Mucosa of descending colon (tissue), 3 donors: Measurements from ENCODE around the gene KLK5. TPM values are rescaled to one million over a fixed set of nuclear protein-coding genes. Genes with fewer than 3 reads are reported as not detected.

Experiments used
- ATAC-seq: fragments of 200-7000 bp; cut with Tn5 transposase; one replicate; pipeline ENCODE4 v1.9.1; 2020; ENCODE audit warnings: mild to moderate bottlenecking, moderate library complexity
- DNase-seq, 3 donors: peaks; one replicate each; pipeline ENCODE4 v3.0.0-alpha.2; 2020
- H3K36me3 ChIP-seq: fragments of 200-600 bp; one replicate; pipeline ENCODE4 v1.8.0; 2021; ENCODE audit warnings: low read depth, mild to moderate bottlenecking
- H3K4me1 ChIP-seq: fragments of 200-600 bp; one replicate; pipeline ENCODE4 v1.8.0; 2021; ENCODE audit warnings: low read depth, mild to moderate bottlenecking
- H3K4me3 ChIP-seq: fragments of 200-600 bp; one replicate; pipeline ENCODE4 v1.8.0; 2021; ENCODE audit warnings: mild to moderate bottlenecking
- H3K9me3 ChIP-seq: fragments of 200-600 bp; one replicate; pipeline ENCODE4 v1.8.0; 2021; ENCODE audit warnings: mild to moderate bottlenecking
- CTCF ChIP-seq: fragments of 200-600 bp; IDR thresholded peaks from one replicate; pipeline ENCODE4 v1.8.0; 2022; ENCODE audit warnings: antibody characterized with exemption, mild to moderate bottlenecking
- intact Hi-C, 2 donors: fragments of 100-400 bp; cut with DNase I in 1 of 2; cut with micrococcal nuclease in 1 of 2; formaldehyde crosslinking; loops; one replicate each; pipeline versions ENCODE4 v1.11.0 to v1.11.1; 2022; cut with DNase I, micrococcal nuclease
- long read RNA-seq, 2 donors: library from polyadenylated mRNA; unstranded; transcript quantifications; one replicate each; pipeline ENCODE4 v2.0.0, GENCODE V29; 2019 to 2021
- total RNA-seq, 3 donors: library from RNA; stranded (reverse); fragmentation: NEBNext Ultra II Directional in 2 of 3; extraction: Animal tissue kit (Norgen Biotek cat#: 25700) in 2 of 3; gene quantifications; one replicate each; pipeline versions ENCODE4 v1.2.1 to v1.2.4, GENCODE V29; 2021 to 2023
- donor health status: DM: no; HTN: no; CAD: no; lungs with moderate emphysema.
- donor health status: DM: no; HTN: no; CAD: no.
- donor health status: DM: no; HTN: yes; CAD: no.

Gene KLK5
- not detected for total RNA-seq
- long read RNA-seq, donor 1, result 0 reads
- long read RNA-seq, donor 2, result 0 reads

GRCh38 chr19:50952910-50953309, at the start of gene KLK5:
KLK5 (minus strand) TSS chr19:50953038; CDS start chr19:50952657, 381 bp downstream.
- DNase-seq (no peak), ATAC-seq (no peak)
- intact Hi-C loops, result no loop called here
- H3K4me1 ChIP-seq, result no peaks in the 10 kb centered on the region
- H3K4me3 ChIP-seq, result no peak within 1 kb of the TSS
- TF ChIP-seq CTCF, result no peak
- H3K9me3 ChIP-seq, result no peaks in the 10 kb centered on the region
- H3K36me3 ChIP-seq, result no peaks in the 10 kb centered on the region

GRCh38 chr19:51002089-51002532, 49.3 kb upstream of the KLK5 start:
- TF ChIP-seq CTCF, result no peak
- Histone ChIP-seq H3K36me3 (no peaks in the 10 kb centered on the region), H3K9me3 (no peaks in the 10 kb centered on the region), H3K4me3 (no peak overlapping the region), H3K4me1 (no peaks in the 10 kb centered on the region)
- DNase-seq, result no peak
- ATAC-seq, result no peak
- intact Hi-C loops, result no loop called here

- Histone ChIP-seq H3K36me3 (no peaks in the 10 kb centered on the region), H3K4me1 (no peaks in the 10 kb centered on the region), H3K9me3 (no peaks in the 10 kb centered on the region), H3K4me3 (no peak within 1 kb of the TSS)
- intact Hi-C loops, result no loop called here
- TF ChIP-seq CTCF, result no peak
- DNase-seq (no peak), ATAC-seq (no peak)
Measured at GRCh38 chr19:51001515-51001914, 48.7 kb upstream of the KLK5 start, which contains the start of gene KLK8. KLK8 (minus strand) TSS chr19:51001604; CDS start chr19:51001167, 437 bp downstream.

- no peak for ATAC-seq
Measured at GRCh38 chr19:51000981-51001380, 48.1 kb upstream of the KLK5 start.

GRCh38 chr19:51000426-51000825, 47.6 kb upstream of the KLK5 start:
- intact Hi-C loops, result no loop called here
- DNase-seq (no peak), ATAC-seq (no peak)
- TF ChIP-seq CTCF, result no peak
- Histone ChIP-seq H3K4me3 (no peak overlapping the region), H3K4me1 (no peaks in the 10 kb centered on the region), H3K36me3 (no peaks in the 10 kb centered on the region), H3K9me3 (no peaks in the 10 kb centered on the region)

More at GRCh38 chr19:51000981-51001380, 48.1 kb upstream of the KLK5 start:
- no peak for DNase-seq
- Histone ChIP-seq H3K4me1 (no peaks in the 10 kb centered on the region), H3K36me3 (no peaks in the 10 kb centered on the region), H3K9me3 (no peaks in the 10 kb centered on the region), H3K4me3 (no peak overlapping the region)
- TF ChIP-seq CTCF, result no peak
- intact Hi-C loops, result no loop called here

- Histone ChIP-seq H3K4me1 (no peaks in the 10 kb centered on the region), H3K4me3 (no peak overlapping the region), H3K9me3 (no peaks in the 10 kb centered on the region), H3K36me3 (no peaks in the 10 kb centered on the region)
- no peak for TF ChIP-seq CTCF
- ATAC-seq (no peak), DNase-seq (no peak)
- intact Hi-C loops, result no loop called here
Measured at GRCh38 chr19:50998686-50999085, 45.8 kb upstream of the KLK5 start.
